ENCODE results near the gene GPC3.

The GPC3 gene

DNA sequence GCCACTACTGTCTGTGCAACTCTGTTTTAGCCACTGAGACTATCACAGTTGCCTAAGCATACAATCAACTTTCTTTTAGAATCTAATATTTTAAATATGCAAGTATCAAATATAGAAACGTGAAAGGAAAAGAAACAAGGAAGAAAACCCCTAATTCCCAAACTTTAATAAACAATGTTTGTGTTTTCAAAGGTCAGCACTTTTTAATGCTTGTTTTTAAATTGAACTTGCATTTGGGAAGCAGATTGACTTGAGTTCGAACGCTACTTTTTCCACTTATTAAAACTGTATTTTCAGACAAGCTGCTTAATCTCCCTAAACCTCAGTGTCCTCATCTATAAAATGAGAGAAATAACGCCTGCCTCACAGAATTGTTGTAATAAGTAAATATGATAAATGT, 384.3 kb downstream of the GPC3 start:
- no peak for DNase-seq (ENCODE audit: low spot score)

DNA sequence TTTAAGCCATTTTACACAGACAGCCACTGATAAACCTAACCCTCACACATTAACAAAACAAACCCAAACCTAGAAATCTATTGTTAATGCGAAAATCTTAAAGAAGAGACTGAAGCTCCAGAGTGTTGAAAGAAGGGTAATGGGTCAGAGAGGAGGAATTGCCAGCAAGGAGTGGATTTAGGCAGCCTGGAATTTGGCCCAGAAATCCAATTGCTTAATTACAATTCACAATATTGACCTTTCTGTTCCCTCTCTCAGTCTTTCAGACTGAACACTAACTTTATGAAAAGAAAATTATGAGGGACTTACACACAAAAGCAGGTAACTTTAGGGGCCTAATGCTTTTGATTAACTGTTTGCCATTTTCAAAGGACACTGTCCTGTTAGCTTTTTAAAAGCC, 384.9 kb downstream of the GPC3 start:
- no peak for DNase-seq (ENCODE audit: low spot score)

GRCh38 chrX:133598601-133599335, 386.6 kb downstream of the GPC3 start:
- DNase-seq (ENCODE audit: low spot score) = no peak

DNA sequence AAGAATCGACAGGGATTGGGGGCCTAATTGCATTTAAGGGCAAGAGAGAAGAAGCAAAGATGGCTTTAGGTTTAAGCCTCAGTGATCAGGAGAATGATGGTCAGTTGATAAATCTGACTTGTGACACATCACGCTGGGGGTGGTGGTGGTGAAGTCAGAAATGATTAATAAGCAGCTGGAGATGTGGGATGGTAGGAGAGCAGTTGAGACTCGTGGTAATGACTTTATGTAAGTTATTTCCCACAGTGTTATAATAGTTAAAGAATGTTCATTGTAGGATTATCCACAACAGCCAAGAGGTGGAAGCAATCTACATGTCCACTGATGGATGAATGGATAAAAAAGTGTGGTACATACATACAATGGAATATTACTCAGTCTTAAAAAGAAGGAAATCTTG, 391.2 kb downstream of the GPC3 start:
- DNase-seq (ENCODE audit: low spot score) = no peak

- DNase-seq (ENCODE audit: low spot score) = no peak
Observed at GRCh38 chrX:133593531-133593930, 391.9 kb downstream of the GPC3 start.

GRCh38 chrX:133590703-133591505, 394.5 kb downstream of the GPC3 start:
- no peak for DNase-seq (ENCODE audit: low spot score)

GRCh38 chrX:133588827-133589226, 396.6 kb downstream of the GPC3 start:
- no peak for DNase-seq (ENCODE audit: low spot score)

GRCh38 chrX:133587818-133588217, 397.6 kb downstream of the GPC3 start:
- no peak for DNase-seq (ENCODE audit: low spot score)

DNA sequence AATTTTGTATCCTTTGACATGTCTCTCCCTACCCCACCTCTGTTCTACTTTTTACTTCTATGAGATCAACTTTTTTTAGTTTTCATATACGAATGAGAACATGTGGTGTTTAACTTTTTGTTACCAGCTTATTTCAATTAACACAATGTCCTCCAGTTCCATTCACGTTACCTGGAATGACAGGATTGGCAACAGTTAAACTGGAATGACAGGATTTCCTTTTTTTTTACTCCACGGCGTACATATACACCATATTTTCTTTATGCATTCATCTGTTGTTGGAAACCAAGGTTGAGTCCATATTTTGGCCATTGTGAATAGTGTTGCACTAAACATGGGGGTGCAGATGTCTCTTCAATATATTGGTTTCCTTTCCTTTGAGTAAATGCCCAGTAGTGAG, 398.3 kb downstream of the GPC3 start:
- DNase-seq (ENCODE audit: low spot score) = no peak

- no peak for DNase-seq (ENCODE audit: low spot score)
Observed at GRCh38 chrX:133586443-133586842, 399.0 kb downstream of the GPC3 start.

DNA sequence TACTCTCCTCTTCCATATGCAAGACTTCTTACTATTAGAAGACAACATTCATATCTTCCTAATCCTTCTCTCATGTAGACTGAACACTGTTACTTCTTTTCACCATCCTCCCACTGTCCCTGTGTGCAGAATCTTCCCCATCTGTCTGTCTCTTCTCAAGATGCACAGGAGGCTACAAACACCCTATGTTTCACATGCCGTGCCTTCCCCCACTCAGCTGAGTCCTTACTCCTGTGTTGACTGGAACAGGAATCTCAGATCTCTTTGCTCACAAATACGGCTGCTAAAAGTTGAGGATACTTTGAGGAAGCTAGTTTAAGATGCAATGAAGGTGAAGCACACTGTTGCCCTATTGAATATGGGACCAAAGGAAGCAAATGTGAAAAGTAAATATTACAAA, 401.6 kb downstream of the GPC3 start:
- DNase-seq (ENCODE audit: low spot score) = no peak

- no peak for DNase-seq (ENCODE audit: low spot score)
Observed at GRCh38 chrX:133580625-133581024, 404.8 kb downstream of the GPC3 start.

DNA sequence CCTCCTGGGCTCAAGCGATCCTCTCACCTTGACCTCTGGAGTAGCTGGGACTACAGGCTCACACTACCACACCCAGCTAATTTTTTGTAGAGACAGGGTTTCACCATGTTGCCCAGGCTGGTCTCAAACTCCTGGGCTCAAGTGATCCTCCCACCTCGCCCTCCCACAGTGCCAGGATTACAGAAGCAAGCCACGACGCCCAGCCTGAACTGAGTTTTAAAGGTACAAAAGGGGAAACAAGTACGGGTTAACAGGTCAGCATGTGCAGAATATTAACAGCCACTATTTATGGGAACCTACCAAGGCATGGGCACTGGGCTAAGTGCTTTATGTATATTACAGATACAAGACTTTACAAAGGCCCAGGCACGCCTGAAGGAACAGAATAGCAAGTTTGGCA, 405.8 kb downstream of the GPC3 start:
- no peak for DNase-seq (ENCODE audit: low spot score)

DNA sequence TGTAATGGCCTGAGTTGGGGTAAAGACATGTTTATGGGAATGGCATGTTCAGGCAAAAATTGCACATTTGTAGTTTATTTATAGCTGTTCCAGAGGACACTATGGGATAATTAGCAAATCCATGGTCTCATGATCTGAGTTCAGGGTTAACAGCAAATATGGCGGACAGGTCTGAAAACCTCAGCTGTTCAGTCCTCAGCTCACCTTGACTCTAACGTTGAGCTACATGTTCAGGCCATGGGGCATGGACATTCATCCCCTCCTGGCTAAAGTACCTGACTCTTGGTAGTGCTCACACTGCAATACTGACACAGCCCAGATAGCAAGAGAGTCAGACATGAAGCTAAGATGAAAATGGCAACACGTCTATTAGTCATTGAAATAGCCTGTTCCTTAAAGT, 408.5 kb downstream of the GPC3 start:
- DNase-seq (ENCODE audit: low spot score) = no peak

DNA sequence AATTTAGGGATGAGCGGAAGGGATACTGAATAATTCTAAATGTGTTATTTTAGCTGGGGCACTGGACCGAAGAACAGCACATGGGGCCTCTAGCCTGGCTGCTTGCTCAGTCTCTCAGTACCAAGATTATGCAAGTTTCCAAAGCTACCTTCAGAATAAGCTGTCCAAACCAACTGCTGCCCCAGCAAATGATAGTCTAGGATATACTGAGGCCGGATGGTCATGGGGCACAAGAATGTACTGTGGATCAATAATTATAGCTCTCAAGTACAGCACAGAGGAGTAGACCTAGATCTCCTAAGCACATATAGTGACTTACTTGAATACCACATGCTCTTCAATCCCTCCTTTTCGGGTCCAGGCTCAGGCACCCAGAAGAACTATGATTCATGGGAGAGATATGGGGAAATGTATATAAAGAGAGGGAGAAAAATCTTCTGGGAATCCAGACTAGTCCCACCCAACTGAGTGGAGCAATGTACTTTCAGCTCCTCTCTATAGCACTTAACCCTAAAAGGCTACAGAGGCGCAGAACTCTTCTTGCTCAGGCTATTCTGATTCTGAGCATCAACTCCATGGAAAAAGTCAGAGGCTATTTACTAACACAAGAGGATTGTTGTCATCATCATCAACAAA, 409.8 kb downstream of the GPC3 start:
- no peak for DNase-seq (ENCODE audit: low spot score)

DNA sequence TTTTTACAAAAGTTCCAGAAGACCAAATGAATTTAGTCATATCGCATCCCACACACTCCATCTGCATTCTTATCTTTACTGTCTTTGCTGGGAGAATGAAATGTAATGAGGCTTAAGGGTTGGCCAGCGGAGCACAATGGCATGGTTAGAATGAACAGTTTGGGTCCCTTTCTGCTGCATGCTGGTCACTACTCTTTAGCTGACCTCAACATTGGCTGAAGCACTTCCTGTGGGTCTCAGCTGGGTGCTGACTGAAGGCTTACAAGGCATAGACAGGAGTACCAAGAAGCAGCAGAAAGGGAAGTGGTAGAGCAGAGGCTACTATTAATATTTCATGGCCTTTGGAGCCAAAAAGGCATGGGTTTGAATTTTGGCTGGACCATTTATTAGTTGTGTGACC, 410.7 kb downstream of the GPC3 start:
- no peak for DNase-seq (ENCODE audit: low spot score)

GRCh38 chrX:133570549-133570948, 414.8 kb downstream of the GPC3 start:
- no peak for DNase-seq (ENCODE audit: low spot score)

- no peak for DNase-seq (ENCODE audit: low spot score)
Observed at GRCh38 chrX:133569217-133569616, 416.2 kb downstream of the GPC3 start.

- no peak for DNase-seq (ENCODE audit: low spot score)
Observed at GRCh38 chrX:133568109-133568508, 417.3 kb downstream of the GPC3 start.

- no peak for DNase-seq (ENCODE audit: low spot score)
Observed at GRCh38 chrX:133566876-133567275, 418.5 kb downstream of the GPC3 start.

GRCh38 chrX:133563705-133564104, 421.7 kb downstream of the GPC3 start:
- DNase-seq (ENCODE audit: low spot score) = no peak

- DNase-seq (ENCODE audit: low spot score) = no peak
Observed at GRCh38 chrX:133561251-133561650, 424.1 kb downstream of the GPC3 start.

- no peak for DNase-seq (ENCODE audit: low spot score)
Observed at GRCh38 chrX:133559909-133560308, 425.5 kb downstream of the GPC3 start.
